Gastrocnemius medialis (tissue), 4 donors: ENCODE data around the gene SEMA6C. TPM values are rescaled to one million over a fixed set of nuclear protein-coding genes. Genes with fewer than 3 reads are reported as not detected.

Experiments
- ATAC-seq, 2 donors: fragments of 150-250 bp; one replicate each; pipeline ENCODE4 v1.9.1; 2016
- DNase-seq, 2 donors: peaks; one replicate each; pipeline ENCODE4 v3.0.0-alpha.2; 2019
- H3K27ac ChIP-seq, 4 donors: fragments of 200-600 bp; sonication (generic); 1 replicate in 1 of 4; 2 replicates in 3 of 4; pipeline ENCODE4 v1.5.1; 2016 to 2018; ENCODE audit warnings: mild to moderate bottlenecking in 2 of 4, moderate library complexity in 1 of 4
- H3K27me3 ChIP-seq, 3 donors: fragments of 200-600 bp; sonication (generic) in 2 of 3; 1 replicate in 1 of 3; 2 replicates in 2 of 3; pipeline versions ENCODE4 v1.5.1 to v1.6.0; 2016 to 2019; ENCODE audit warnings: mild to moderate bottlenecking in 1 of 3, moderate library complexity in 1 of 3
- H3K36me3 ChIP-seq, 2 donors: fragments of 200-600 bp; sonication (generic) in 1 of 2; one replicate each; pipeline ENCODE4 v1.5.1; 2017 to 2018
- H3K4me1 ChIP-seq, 2 donors: fragments of 200-600 bp; sonication (generic) in 1 of 2; one replicate each; pipeline ENCODE4 v1.5.1; 2016 to 2017; ENCODE audit warnings: mild to moderate bottlenecking in 2 of 2
- H3K4me3 ChIP-seq, 4 donors: fragments of 200-600 bp; sonication (generic) in 3 of 4; 1 replicate in 1 of 4; 2 replicates in 3 of 4; pipeline ENCODE4 v1.5.1; 2016 to 2019; ENCODE audit warnings: mild to moderate bottlenecking in 2 of 4
- H3K9me3 ChIP-seq, 3 donors: fragments of 200-600 bp; sonication (generic) in 2 of 3; 1 replicate in 1 of 3; 2 replicates in 2 of 3; pipeline ENCODE4 v1.5.1; 2016 to 2019
- CTCF ChIP-seq, 5 experiments: fragments of 450-650 bp in 3 of 5; fragments of 200-600 bp in 2 of 5; sonication (generic) in 2 of 5; IDR thresholded peaks in 4 of 5; conservative IDR thresholded peaks in 1 of 5; 1 replicate in 4 of 5; 2 replicates in 1 of 5; pipeline ENCODE4 v1.5.1; 2016 to 2019; ENCODE audit warnings: antibody characterized with exemption in 5 of 5, mild to moderate bottlenecking in 3 of 5, moderate library complexity in 3 of 5
- POLR2A ChIP-seq, 2 donors: fragments of 450-650 bp; IDR thresholded peaks; one replicate each; pipeline ENCODE4 v1.6.1; 2017; ENCODE audit warnings: antibody characterized with exemption in 2 of 2, mild to moderate bottlenecking in 2 of 2, moderate library complexity in 2 of 2
- in situ Hi-C, 4 donors: fragments of 200-750 bp; cut with MboI; loops; one replicate each; pipeline versions ENCODE4 v1.15.0 to v1.8.0; 2017; ENCODE audit warnings: low sequenced_read_pairs in 4 of 4
- intact Hi-C: fragments of 100-400 bp; cut with DNase I; formaldehyde crosslinking; loops from one replicate; pipeline ENCODE4 v1.15.1; 2023; ENCODE audit warnings: low total_unique reads
- total RNA-seq, 4 donors: library from RNA; depleted of rRNA; stranded (reverse); fragments of >200 nt; gene quantifications; one replicate each; pipeline versions ENCODE4 v1.1.0 to v1.2.3, GENCODE V29; 2016

The SEMA6C gene
- total RNA-seq, 4 donors from 2014 or later = 51.5 to 121 (median 108) TPM

- no peaks in the 10 kb centered on the region for H3K27me3 ChIP-seq
- intact Hi-C loops = no loop called here
- peak overlapping the region; percentile 91 to 99 (median 92) for H3K27ac ChIP-seq
- TF ChIP-seq CTCF (IDR thresholded peaks at IDR 0.05 in 4 of 5, conservative IDR thresholded peaks at IDR 0.05 in 1 of 5) (no peak), POLR2A (IDR thresholded peaks at IDR 0.05) (no peak)
- peaks cover 0 to 56% of the 10 kb centered on the region in 2 donors for H3K36me3 ChIP-seq
- in situ Hi-C loops = no loop called here
- no peak for DNase-seq
- no peaks in the 10 kb centered on the region for H3K9me3 ChIP-seq
- no peak overlapping the region for H3K4me3 ChIP-seq
- ATAC-seq = no peak
- peaks cover 21 to 34% of the 10 kb centered on the region in 2 donors for H3K4me1 ChIP-seq
Measured at GRCh38 chr1:151176514-151177045, 30.1 kb upstream of the SEMA6C start.

GRCh38 chr1:151175863-151176262 is 29.4 kb upstream of the SEMA6C start, which contains the start of gene TMOD4:
TSS of gene TMOD4 (minus strand) at chr1:151175981. CDS start at chr1:151174875, 1,106 bp downstream.
- H3K36me3 ChIP-seq = peaks cover 0 to 55% of the 10 kb centered on the region in 2 donors
- no peaks in the 10 kb centered on the region for H3K9me3 ChIP-seq
- in situ Hi-C loops = no loop called here
- ATAC-seq (peak; percentile 66 to 75), DNase-seq (peak; percentile 44 to 91)
- peak within 1 kb of the TSS; percentile 43 to 60 (median 50) for H3K4me3 ChIP-seq
- no peaks in the 10 kb centered on the region for H3K27me3 ChIP-seq
- peak within 1 kb of the TSS; percentile 91 to 99 (median 92) for H3K27ac ChIP-seq
- intact Hi-C loops = no loop called here
- H3K4me1 ChIP-seq = peaks cover 28 to 41% of the 10 kb centered on the region in 2 donors
- peak; percentile 46 to 87 for TF ChIP-seq POLR2A (IDR thresholded peaks at IDR 0.05)
- TF ChIP-seq CTCF (IDR thresholded peaks at IDR 0.05 in 4 of 5, conservative IDR thresholded peaks at IDR 0.05 in 1 of 5) = peak; percentile 65 to 86 (median 79)

GRCh38 chr1:151175041-151175741 is 28.8 kb upstream of the SEMA6C start:
- in situ Hi-C loops = no loop called here

GRCh38 chr1:151171190-151171589 is 24.8 kb upstream of the SEMA6C start:
- H3K36me3 ChIP-seq = peaks cover 0 to 24% of the 10 kb centered on the region in 2 donors
- intact Hi-C loops (no loop called here), in situ Hi-C loops (no loop called here)

More at GRCh38 chr1:151175041-151175741, 28.8 kb upstream of the SEMA6C start:
- H3K36me3 ChIP-seq = peaks cover 0 to 55% of the 10 kb centered on the region in 2 donors
- ATAC-seq = peak; percentile 52 to 61
- peak in 1 of 2 donors; percentile 83 for DNase-seq
- peak overlapping the region; percentile 91 to 99 (median 92) for H3K27ac ChIP-seq
- H3K9me3 ChIP-seq = no peaks in the 10 kb centered on the region
- H3K4me3 ChIP-seq = peak overlapping the region; percentile 43 to 60 (median 50)
- H3K27me3 ChIP-seq = no peaks in the 10 kb centered on the region
- no peak for TF ChIP-seq CTCF (IDR thresholded peaks at IDR 0.05 in 4 of 5, conservative IDR thresholded peaks at IDR 0.05 in 1 of 5)
- no peak for TF ChIP-seq POLR2A (IDR thresholded peaks at IDR 0.05)
- intact Hi-C loops = no loop called here
- H3K4me1 ChIP-seq = peaks cover 35 to 48% of the 10 kb centered on the region in 2 donors

More at GRCh38 chr1:151171190-151171589, 24.8 kb upstream of the SEMA6C start:
- Histone ChIP-seq H3K27ac (peak overlapping the region; percentile 91 to 99 (median 92)), H3K4me3 (peak overlapping the region in 1 of 4 donors; percentile 10), H3K4me1 (peaks cover 63 to 76% of the 10 kb centered on the region in 2 donors), H3K9me3 (no peaks in the 10 kb centered on the region), H3K27me3 (no peaks in the 10 kb centered on the region)
- peak in 1 of 2 donors; percentile 7 for DNase-seq
- ATAC-seq = no peak
- TF ChIP-seq POLR2A (IDR thresholded peaks at IDR 0.05) (no peak), CTCF (IDR thresholded peaks at IDR 0.05 in 4 of 5, conservative IDR thresholded peaks at IDR 0.05 in 1 of 5) (no peak)
